Upper lobe of left lung (tissue), 4 donors: Measurements from ENCODE around the gene KISS1R.

Experiments
- EP300 ChIP-seq, 4 donors: sonication (generic); formaldehyde crosslinking; IDR thresholded peaks; one replicate each; pipeline ENCODE4 v1.5.1; 2017; ENCODE audit warnings: antibody characterized with exemption in 4 of 4, control low read depth in 2 of 4
- POLR2A ChIP-seq, 4 donors: fragments of 450-650 bp; IDR thresholded peaks; one replicate each; pipeline ENCODE4 v1.5.1; 2016 to 2017; ENCODE audit warnings: antibody characterized with exemption in 4 of 4, mild to moderate bottlenecking in 2 of 4
- POLR2AphosphoS5 ChIP-seq, 2 donors: sonication (generic); formaldehyde crosslinking; IDR thresholded peaks; one replicate each; pipeline ENCODE4 v1.5.1; 2017; ENCODE audit warnings: antibody characterized with exemption in 2 of 2
- TF ChIP-seq, protein P1 (sequence below), 6 experiments: fragments of 450-650 bp in 4 of 6; fragments of 200-600 bp in 2 of 6; sonication (generic) in 2 of 6; IDR thresholded peaks; one replicate each; pipeline ENCODE4 v1.5.1; 2016 to 2019; ENCODE audit warnings: antibody characterized with exemption in 6 of 6

DNA sequence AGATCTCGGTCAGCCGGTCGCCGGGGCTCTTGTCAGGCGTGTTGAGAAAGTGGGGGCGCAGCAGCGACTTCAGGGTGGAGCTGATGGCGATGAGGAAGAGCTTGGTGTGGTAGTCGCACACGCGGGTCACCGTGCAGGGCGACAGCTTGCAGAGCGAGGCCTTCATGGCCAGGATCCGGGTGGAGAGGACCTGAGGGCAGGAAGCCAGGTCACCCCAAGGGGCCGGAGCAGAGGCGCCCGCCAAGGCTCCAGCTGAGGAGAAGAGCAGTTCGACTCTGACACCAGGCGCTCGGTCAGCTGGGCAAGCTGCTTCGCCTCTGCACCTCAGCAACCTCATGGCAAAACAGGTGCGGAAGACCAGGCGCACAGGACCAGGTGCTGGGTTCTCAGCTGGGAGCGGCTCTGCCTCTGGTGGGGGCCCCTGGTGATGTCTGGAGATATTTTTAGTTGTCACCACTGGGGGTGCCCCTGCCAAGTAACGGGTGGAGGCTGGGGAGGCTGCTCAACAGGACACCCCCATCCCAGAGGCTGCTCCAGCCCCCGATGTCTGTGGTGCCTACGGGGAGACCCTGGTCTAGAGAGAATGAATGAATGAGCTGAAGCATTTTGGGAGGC is 41.8 kb upstream of the KISS1R start:
- TF ChIP-seq, protein P1, sequence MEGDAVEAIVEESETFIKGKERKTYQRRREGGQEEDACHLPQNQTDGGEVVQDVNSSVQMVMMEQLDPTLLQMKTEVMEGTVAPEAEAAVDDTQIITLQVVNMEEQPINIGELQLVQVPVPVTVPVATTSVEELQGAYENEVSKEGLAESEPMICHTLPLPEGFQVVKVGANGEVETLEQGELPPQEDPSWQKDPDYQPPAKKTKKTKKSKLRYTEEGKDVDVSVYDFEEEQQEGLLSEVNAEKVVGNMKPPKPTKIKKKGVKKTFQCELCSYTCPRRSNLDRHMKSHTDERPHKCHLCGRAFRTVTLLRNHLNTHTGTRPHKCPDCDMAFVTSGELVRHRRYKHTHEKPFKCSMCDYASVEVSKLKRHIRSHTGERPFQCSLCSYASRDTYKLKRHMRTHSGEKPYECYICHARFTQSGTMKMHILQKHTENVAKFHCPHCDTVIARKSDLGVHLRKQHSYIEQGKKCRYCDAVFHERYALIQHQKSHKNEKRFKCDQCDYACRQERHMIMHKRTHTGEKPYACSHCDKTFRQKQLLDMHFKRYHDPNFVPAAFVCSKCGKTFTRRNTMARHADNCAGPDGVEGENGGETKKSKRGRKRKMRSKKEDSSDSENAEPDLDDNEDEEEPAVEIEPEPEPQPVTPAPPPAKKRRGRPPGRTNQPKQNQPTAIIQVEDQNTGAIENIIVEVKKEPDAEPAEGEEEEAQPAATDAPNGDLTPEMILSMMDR (IDR thresholded peaks at IDR 0.05), result no peak
- TF ChIP-seq POLR2A (IDR thresholded peaks at IDR 0.05) (no peak), POLR2AphosphoS5 (IDR thresholded peaks at IDR 0.05) (no peak), EP300 (IDR thresholded peaks at IDR 0.05) (no peak)
